ENCODE measurements around the gene CEP170.
"Not testable (repeated sequence)": the region's sequence is repeated elsewhere in the genome, so short reads cannot be mapped to it uniquely, and the experiment has no call there.

CEP170 gene

DNA sequence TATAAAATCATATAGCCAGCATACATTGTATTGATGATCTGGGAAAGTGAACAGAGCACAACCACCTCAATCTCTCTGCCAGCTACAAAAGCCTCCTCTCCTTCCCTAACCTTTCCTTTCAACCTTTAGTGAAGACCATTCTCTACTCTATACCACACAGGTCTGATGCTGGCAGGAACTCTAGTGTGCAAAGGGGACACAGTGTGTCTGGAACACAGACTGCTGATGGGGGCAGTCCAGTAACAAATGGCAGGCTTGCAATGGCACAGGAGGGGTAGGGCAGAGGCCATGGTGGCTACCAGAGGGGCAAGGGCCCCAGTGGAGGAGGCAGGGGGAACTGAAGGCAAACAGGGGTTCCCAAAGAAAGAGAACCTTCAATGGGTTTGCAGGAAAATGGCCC is 37.0 kb downstream of the CEP170 start:
- TF ChIP-seq EZH2phosphoT487 (IDR thresholded peaks at IDR 0.05; ENCODE audit: borderline replicate concordance, low read length): no peak
- TF ChIP-seq, protein P1, sequence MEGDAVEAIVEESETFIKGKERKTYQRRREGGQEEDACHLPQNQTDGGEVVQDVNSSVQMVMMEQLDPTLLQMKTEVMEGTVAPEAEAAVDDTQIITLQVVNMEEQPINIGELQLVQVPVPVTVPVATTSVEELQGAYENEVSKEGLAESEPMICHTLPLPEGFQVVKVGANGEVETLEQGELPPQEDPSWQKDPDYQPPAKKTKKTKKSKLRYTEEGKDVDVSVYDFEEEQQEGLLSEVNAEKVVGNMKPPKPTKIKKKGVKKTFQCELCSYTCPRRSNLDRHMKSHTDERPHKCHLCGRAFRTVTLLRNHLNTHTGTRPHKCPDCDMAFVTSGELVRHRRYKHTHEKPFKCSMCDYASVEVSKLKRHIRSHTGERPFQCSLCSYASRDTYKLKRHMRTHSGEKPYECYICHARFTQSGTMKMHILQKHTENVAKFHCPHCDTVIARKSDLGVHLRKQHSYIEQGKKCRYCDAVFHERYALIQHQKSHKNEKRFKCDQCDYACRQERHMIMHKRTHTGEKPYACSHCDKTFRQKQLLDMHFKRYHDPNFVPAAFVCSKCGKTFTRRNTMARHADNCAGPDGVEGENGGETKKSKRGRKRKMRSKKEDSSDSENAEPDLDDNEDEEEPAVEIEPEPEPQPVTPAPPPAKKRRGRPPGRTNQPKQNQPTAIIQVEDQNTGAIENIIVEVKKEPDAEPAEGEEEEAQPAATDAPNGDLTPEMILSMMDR (IDR thresholded peaks at IDR 0.05; ENCODE audit: low read depth, low read length, poor library complexity, severe bottlenecking): no peak
- peaks cover 11% of the 10 kb centered on the region for H3K79me2 ChIP-seq (ENCODE audit: control insufficient read depth, low read length)
- no peaks in the 10 kb centered on the region for H3K9me2 ChIP-seq (replicated peaks; ENCODE audit: control insufficient read depth, low read length)

DNA sequence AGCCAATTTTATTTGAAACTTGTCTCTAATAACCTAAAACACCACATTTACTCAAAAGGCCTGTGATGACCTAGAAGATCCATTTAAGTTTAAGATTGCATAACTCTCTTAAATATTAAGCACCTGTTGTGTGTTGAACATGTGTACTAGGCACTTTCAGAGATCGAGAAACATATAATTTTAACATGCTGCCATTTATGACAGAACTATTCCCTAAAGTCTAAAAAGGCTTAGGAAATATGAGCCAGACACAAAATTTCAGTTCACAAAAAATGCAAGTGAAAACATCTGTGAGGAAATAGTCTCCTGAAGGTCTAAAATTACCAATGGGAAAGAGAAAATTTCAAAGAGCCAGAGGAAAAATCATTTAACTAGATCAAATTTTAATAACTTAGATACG is 37.7 kb downstream of the CEP170 start:
- Histone ChIP-seq H3K9me2 (replicated peaks; ENCODE audit: control insufficient read depth, low read length) (no peaks in the 10 kb centered on the region), H3K4me3 (ENCODE audit: low read length) (no peak overlapping the region), H3K79me2 (ENCODE audit: control insufficient read depth, low read length) (peaks cover 11% of the 10 kb centered on the region), H3K9me3 (ENCODE audit: control insufficient read depth, insufficient read depth, low read length) (no peaks in the 10 kb centered on the region), H3K27me3 (ENCODE audit: control insufficient read depth, low read length) (no peaks in the 10 kb centered on the region), H3K36me3 (ENCODE audit: control insufficient read depth, low read length) (peaks cover 54% of the 10 kb centered on the region), H4K20me1 (ENCODE audit: control insufficient read depth, insufficient read depth, low read depth, low read length) (no peaks in the 10 kb centered on the region), H3K27ac (ENCODE audit: low read depth, low read length) (no peak overlapping the region), H3K4me2 (ENCODE audit: low read length) (no peak overlapping the region), H3K4me1 (ENCODE audit: control insufficient read depth, low read length) (no peaks in the 10 kb centered on the region), H3F3A (ENCODE audit: control insufficient read depth, insufficient read depth) (no peaks in the 10 kb centered on the region)
- TF ChIP-seq, protein P1 (IDR thresholded peaks at IDR 0.05; ENCODE audit: low read depth, low read length, poor library complexity, severe bottlenecking): no peak
- no peak for TF ChIP-seq EZH2phosphoT487 (IDR thresholded peaks at IDR 0.05; ENCODE audit: borderline replicate concordance, low read length)

More for the DNA sequence above, 37.0 kb downstream of the CEP170 start:
- Histone ChIP-seq H3K36me3 (ENCODE audit: control insufficient read depth, low read length) (peaks cover 60% of the 10 kb centered on the region), H3K4me3 (ENCODE audit: low read length) (no peak overlapping the region), H3K4me2 (ENCODE audit: low read length) (no peak overlapping the region), H3K27ac (ENCODE audit: low read depth, low read length) (no peak overlapping the region), H3K27me3 (ENCODE audit: control insufficient read depth, low read length) (no peaks in the 10 kb centered on the region), H3F3A (ENCODE audit: control insufficient read depth, insufficient read depth) (no peaks in the 10 kb centered on the region), H3K9me3 (ENCODE audit: control insufficient read depth, insufficient read depth, low read length) (no peaks in the 10 kb centered on the region), H4K20me1 (ENCODE audit: control insufficient read depth, insufficient read depth, low read depth, low read length) (no peaks in the 10 kb centered on the region), H3K4me1 (ENCODE audit: control insufficient read depth, low read length) (no peaks in the 10 kb centered on the region)

GRCh38 chr1:243216741-243217140 is 38.3 kb downstream of the CEP170 start:
- Histone ChIP-seq H3K27me3 (ENCODE audit: control insufficient read depth, low read length) (no peaks in the 10 kb centered on the region), H3K4me1 (ENCODE audit: control insufficient read depth, low read length) (no peaks in the 10 kb centered on the region), H3K27ac (ENCODE audit: low read depth, low read length) (no peak overlapping the region), H3F3A (ENCODE audit: control insufficient read depth, insufficient read depth) (no peaks in the 10 kb centered on the region), H3K4me2 (ENCODE audit: low read length) (no peak overlapping the region), H3K9me2 (replicated peaks; ENCODE audit: control insufficient read depth, low read length) (no peaks in the 10 kb centered on the region), H3K4me3 (ENCODE audit: low read length) (no peak overlapping the region), H4K20me1 (ENCODE audit: control insufficient read depth, insufficient read depth, low read depth, low read length) (no peaks in the 10 kb centered on the region), H3K79me2 (ENCODE audit: control insufficient read depth, low read length) (peaks cover 11% of the 10 kb centered on the region), H3K36me3 (ENCODE audit: control insufficient read depth, low read length) (peaks cover 48% of the 10 kb centered on the region), H3K9me3 (ENCODE audit: control insufficient read depth, insufficient read depth, low read length) (no peaks in the 10 kb centered on the region)
- no peak for TF ChIP-seq EZH2phosphoT487 (IDR thresholded peaks at IDR 0.05; ENCODE audit: borderline replicate concordance, low read length)
- TF ChIP-seq, protein P1 (IDR thresholded peaks at IDR 0.05; ENCODE audit: low read depth, low read length, poor library complexity, severe bottlenecking): no peak

DNA sequence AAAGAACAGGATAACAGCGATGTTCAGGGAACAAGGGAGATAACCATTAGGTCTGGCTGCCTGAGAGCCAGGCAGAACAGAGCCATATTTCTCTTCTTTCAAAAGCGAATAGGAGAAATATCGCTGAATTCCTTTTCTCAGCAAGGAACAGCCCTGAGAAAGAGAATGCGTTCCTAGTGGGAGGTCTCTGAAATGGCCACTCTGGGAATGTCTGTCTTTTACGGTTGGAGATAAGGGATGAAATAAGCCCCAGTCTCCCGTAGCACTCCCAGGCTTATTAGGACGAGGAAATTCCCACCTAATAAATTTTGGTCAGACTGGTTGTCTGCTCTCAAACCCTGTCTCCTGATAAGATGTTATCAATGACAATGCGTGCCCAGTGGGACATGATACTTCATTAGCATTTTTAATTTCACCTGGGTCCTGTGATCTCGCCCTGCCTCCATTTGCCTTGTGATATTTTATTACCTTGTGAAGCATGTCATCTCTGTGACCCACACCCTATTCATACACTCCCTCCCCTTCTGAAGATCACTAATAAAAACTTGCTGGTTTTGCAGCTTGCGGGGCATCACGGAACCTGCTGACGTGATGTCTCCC is 39.7 kb downstream of the CEP170 start:
- not testable (repeated sequence) for H3K4me1 ChIP-seq (ENCODE audit: control insufficient read depth, low read length); H3F3A ChIP-seq (ENCODE audit: control insufficient read depth, insufficient read depth); H3K9me3 ChIP-seq (ENCODE audit: control insufficient read depth, insufficient read depth, low read length); H3K27me3 ChIP-seq (ENCODE audit: control insufficient read depth, low read length); H3K4me2 ChIP-seq (ENCODE audit: low read length); H3K27ac ChIP-seq (ENCODE audit: low read depth, low read length); H3K4me3 ChIP-seq (ENCODE audit: low read length); H4K20me1 ChIP-seq (ENCODE audit: control insufficient read depth, insufficient read depth, low read depth, low read length); H3K9me2 ChIP-seq (replicated peaks; ENCODE audit: control insufficient read depth, low read length)
- H3K36me3 ChIP-seq (ENCODE audit: control insufficient read depth, low read length): peaks cover 34% of the 10 kb centered on the region
- peaks cover 11% of the 10 kb centered on the region for H3K79me2 ChIP-seq (ENCODE audit: control insufficient read depth, low read length)

Data from DOHH2 (cell line).